ENCODE data around the gene XAGE5. TPM values are rescaled to one million over a fixed set of nuclear protein-coding genes. Genes with fewer than 3 reads are reported as not detected.

Gene XAGE5
- total and polyA plus RNA-seq, 2 experiments from 2014 or later: not detected

DNA sequence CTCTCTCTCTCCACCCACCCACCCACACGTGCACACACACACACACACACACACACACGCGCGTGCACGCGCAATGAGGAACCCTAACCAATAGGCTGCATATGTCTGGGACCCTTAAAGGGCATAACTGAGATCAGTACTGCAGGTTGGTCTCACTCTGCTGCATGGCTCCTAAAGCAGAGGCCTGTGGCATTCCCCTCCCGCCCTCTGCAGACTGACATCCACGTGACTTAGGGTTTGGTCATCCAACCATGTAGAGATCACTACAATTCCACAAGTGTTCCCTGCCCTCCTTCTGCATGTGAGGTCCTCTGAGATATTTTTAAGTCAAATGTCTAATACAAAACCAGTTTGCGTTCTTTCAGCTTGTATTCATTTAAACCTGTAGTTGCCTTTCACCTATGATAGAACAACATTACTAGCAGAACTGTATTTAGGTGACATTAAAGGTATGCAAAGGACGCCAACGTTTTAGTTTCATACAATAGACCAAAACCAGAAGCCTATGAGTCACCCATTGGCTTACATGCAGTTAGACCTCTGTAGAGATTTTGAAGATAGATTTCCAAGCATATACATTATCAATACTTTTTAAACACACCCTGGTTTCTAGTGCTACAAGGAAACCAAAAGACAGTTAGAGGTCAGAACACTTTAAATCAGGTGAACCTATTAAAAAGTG is 10.1 kb downstream of the XAGE5 start (continued):
- TF ChIP-seq EZH2phosphoT487 (IDR thresholded peaks at IDR 0.05; ENCODE audit: unreplicated experiment): no peak
- TF ChIP-seq JUNB (IDR thresholded peaks at IDR 0.05; ENCODE audit: unreplicated experiment): no peak
- no peak for TF ChIP-seq ZNF331 (CRISPR knock-in tag; IDR thresholded peaks at IDR 0.05; ENCODE audit: low read depth)
- TF ChIP-seq POLR2AphosphoS5 (IDR thresholded peaks at IDR 0.05; ENCODE audit: low read depth): no peak
- TF ChIP-seq NANOG (IDR thresholded peaks at IDR 0.05; ENCODE audit: borderline replicate concordance): no peak
- no peak for TF ChIP-seq STAT1 (IDR thresholded peaks at IDR 0.05; ENCODE audit: unreplicated experiment)
- no peak for TF ChIP-seq CREB1 (CRISPR knock-in tag; IDR thresholded peaks at IDR 0.05; ENCODE audit: low read depth)
- no peak for TF ChIP-seq EZH2 (IDR thresholded peaks at IDR 0.05; ENCODE audit: low read depth, unreplicated experiment)

DNA sequence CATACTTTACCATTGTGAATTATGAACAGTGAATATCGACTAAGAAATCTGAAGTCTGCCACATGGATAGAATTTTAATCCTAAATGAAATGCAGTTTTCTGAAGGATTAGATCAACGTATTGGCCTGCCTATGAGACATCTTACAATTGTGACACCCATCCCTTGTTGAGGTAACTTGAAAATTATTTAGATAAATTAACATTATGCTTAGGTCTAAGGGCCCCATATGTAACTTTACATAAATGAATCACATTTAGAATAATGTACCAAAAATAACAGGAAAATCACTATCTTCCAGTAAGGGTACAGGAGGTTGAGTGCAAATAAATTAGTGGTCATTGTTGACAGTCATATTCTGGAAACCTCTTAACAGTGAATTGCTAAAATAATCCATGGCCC is 13.5 kb downstream of the XAGE5 start:
- no peak overlapping the region for H3K4me3 ChIP-seq
- no peaks in the 10 kb centered on the region for H3K36me3 ChIP-seq (ENCODE audit: insufficient read depth)
- no peaks in the 10 kb centered on the region for H3F3A ChIP-seq (replicated peaks; ENCODE audit: low read depth)
- no peak overlapping the region for H3K4me2 ChIP-seq
- no peaks in the 10 kb centered on the region for H3K27me3 ChIP-seq (ENCODE audit: insufficient read depth)
- no peak overlapping the region for H3K27ac ChIP-seq (ENCODE audit: low read depth)
- no peak for DNase-seq (ENCODE audit: low spot score)
- no peaks in the 10 kb centered on the region for H3K79me2 ChIP-seq (replicated peaks; ENCODE audit: insufficient read depth)
- H4K20me1 ChIP-seq (replicated peaks; ENCODE audit: insufficient read depth): no peaks in the 10 kb centered on the region
- TF ChIP-seq, protein P1, sequence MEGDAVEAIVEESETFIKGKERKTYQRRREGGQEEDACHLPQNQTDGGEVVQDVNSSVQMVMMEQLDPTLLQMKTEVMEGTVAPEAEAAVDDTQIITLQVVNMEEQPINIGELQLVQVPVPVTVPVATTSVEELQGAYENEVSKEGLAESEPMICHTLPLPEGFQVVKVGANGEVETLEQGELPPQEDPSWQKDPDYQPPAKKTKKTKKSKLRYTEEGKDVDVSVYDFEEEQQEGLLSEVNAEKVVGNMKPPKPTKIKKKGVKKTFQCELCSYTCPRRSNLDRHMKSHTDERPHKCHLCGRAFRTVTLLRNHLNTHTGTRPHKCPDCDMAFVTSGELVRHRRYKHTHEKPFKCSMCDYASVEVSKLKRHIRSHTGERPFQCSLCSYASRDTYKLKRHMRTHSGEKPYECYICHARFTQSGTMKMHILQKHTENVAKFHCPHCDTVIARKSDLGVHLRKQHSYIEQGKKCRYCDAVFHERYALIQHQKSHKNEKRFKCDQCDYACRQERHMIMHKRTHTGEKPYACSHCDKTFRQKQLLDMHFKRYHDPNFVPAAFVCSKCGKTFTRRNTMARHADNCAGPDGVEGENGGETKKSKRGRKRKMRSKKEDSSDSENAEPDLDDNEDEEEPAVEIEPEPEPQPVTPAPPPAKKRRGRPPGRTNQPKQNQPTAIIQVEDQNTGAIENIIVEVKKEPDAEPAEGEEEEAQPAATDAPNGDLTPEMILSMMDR (conservative IDR thresholded peaks at IDR 0.05; ENCODE audit: low read depth in 2 of 2): no peak
- Mint-ChIP-seq H3K4me1 (no peaks in the 10 kb centered on the region), H3K27me3 (ENCODE audit: insufficient read depth, low read depth, poor library complexity) (peaks cover 2% of the 10 kb centered on the region), H3K27ac (no peak overlapping the region), H3K36me3 (ENCODE audit: low read depth) (no peaks in the 10 kb centered on the region), H3K9me3 (peaks cover 9% of the 10 kb centered on the region; the same call in 2 of the 3 replicates), H3K4me3 (no peak overlapping the region)
- no peak for ATAC-seq
- H3K4me1 ChIP-seq (ENCODE audit: insufficient read depth): no peaks in the 10 kb centered on the region
- no peak overlapping the region for H2AFZ ChIP-seq
- no peaks in the 10 kb centered on the region for H3K9me2 ChIP-seq (ENCODE audit: insufficient read depth)

DNA sequence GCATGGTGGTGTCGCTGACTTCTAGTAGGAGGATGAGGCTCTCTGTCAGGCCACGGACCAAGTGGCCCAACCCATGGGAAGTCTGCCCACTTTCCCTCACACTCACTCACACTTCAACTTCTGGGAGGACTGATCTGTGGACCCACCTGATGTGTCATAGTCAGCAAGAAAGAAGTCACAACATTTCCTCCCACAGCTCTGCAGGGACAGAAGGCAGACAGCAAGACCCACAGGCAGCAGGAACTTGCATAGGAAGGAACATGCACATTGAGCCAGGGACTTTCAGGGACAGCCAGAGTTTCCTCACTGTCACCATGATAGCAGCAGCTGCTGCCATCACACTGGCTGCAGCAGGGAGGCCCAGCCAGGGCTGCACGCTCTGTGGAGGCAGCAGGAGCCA is 19.5 kb downstream of the XAGE5 start:
- no peak overlapping the region for H3K4me3 Mint-ChIP-seq
- no peaks in the 10 kb centered on the region for H3K27me3 Mint-ChIP-seq (ENCODE audit: insufficient read depth, low read depth, poor library complexity)
- no peak overlapping the region for H3K4me3 ChIP-seq
- H3K36me3 ChIP-seq (ENCODE audit: insufficient read depth): no peaks in the 10 kb centered on the region
- DNase-seq (ENCODE audit: low spot score): no peak
- H2AFZ ChIP-seq: no peak overlapping the region
- no peaks in the 10 kb centered on the region for H3K79me2 ChIP-seq (replicated peaks; ENCODE audit: insufficient read depth)
- peaks cover 9% of the 10 kb centered on the region; the same call in 2 of the 3 replicates for H3K9me3 Mint-ChIP-seq
- no peaks in the 10 kb centered on the region for H3K27me3 ChIP-seq (ENCODE audit: insufficient read depth)
- H3K36me3 Mint-ChIP-seq (ENCODE audit: low read depth): no peaks in the 10 kb centered on the region
- H3K4me2 ChIP-seq: no peak overlapping the region
- no peaks in the 10 kb centered on the region for H3F3A ChIP-seq (replicated peaks; ENCODE audit: low read depth)
- no peak overlapping the region for H3K27ac Mint-ChIP-seq
- H3K4me1 Mint-ChIP-seq: no peaks in the 10 kb centered on the region
- ATAC-seq: no peak
- no peaks in the 10 kb centered on the region for H4K20me1 ChIP-seq (replicated peaks; ENCODE audit: insufficient read depth)
- no peaks in the 10 kb centered on the region for H3K9me2 ChIP-seq (ENCODE audit: insufficient read depth)
- H3K4me1 ChIP-seq (ENCODE audit: insufficient read depth): no peaks in the 10 kb centered on the region
- no peak overlapping the region for H3K27ac ChIP-seq (ENCODE audit: low read depth)
- TF ChIP-seq EZH2 (IDR thresholded peaks at IDR 0.05; ENCODE audit: low read depth, unreplicated experiment) (no peak), STAT1 (IDR thresholded peaks at IDR 0.05; ENCODE audit: unreplicated experiment) (no peak), ZNF331 (CRISPR knock-in tag; IDR thresholded peaks at IDR 0.05; ENCODE audit: low read depth) (no peak), JUNB (IDR thresholded peaks at IDR 0.05; ENCODE audit: unreplicated experiment) (no peak), POLR2AphosphoS5 (IDR thresholded peaks at IDR 0.05; ENCODE audit: low read depth) (no peak), ZNF114 (CRISPR knock-in tag; IDR thresholded peaks at IDR 0.05) (no peak), CREB1 (CRISPR knock-in tag; IDR thresholded peaks at IDR 0.05; ENCODE audit: low read depth) (no peak), NANOG (IDR thresholded peaks at IDR 0.05; ENCODE audit: borderline replicate concordance) (no peak), EZH2phosphoT487 (IDR thresholded peaks at IDR 0.05; ENCODE audit: unreplicated experiment) (no peak)
- TF ChIP-seq, protein P2, sequence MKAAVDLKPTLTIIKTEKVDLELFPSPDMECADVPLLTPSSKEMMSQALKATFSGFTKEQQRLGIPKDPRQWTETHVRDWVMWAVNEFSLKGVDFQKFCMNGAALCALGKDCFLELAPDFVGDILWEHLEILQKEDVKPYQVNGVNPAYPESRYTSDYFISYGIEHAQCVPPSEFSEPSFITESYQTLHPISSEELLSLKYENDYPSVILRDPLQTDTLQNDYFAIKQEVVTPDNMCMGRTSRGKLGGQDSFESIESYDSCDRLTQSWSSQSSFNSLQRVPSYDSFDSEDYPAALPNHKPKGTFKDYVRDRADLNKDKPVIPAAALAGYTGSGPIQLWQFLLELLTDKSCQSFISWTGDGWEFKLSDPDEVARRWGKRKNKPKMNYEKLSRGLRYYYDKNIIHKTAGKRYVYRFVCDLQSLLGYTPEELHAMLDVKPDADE (IDR thresholded peaks at IDR 0.05): no peak
- TF ChIP-seq, protein P1 (conservative IDR thresholded peaks at IDR 0.05; ENCODE audit: low read depth in 2 of 2): no peak
- TF ChIP-seq, protein P3, sequence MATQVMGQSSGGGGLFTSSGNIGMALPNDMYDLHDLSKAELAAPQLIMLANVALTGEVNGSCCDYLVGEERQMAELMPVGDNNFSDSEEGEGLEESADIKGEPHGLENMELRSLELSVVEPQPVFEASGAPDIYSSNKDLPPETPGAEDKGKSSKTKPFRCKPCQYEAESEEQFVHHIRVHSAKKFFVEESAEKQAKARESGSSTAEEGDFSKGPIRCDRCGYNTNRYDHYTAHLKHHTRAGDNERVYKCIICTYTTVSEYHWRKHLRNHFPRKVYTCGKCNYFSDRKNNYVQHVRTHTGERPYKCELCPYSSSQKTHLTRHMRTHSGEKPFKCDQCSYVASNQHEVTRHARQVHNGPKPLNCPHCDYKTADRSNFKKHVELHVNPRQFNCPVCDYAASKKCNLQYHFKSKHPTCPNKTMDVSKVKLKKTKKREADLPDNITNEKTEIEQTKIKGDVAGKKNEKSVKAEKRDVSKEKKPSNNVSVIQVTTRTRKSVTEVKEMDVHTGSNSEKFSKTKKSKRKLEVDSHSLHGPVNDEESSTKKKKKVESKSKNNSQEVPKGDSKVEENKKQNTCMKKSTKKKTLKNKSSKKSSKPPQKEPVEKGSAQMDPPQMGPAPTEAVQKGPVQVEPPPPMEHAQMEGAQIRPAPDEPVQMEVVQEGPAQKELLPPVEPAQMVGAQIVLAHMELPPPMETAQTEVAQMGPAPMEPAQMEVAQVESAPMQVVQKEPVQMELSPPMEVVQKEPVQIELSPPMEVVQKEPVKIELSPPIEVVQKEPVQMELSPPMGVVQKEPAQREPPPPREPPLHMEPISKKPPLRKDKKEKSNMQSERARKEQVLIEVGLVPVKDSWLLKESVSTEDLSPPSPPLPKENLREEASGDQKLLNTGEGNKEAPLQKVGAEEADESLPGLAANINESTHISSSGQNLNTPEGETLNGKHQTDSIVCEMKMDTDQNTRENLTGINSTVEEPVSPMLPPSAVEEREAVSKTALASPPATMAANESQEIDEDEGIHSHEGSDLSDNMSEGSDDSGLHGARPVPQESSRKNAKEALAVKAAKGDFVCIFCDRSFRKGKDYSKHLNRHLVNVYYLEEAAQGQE (IDR thresholded peaks at IDR 0.05; ENCODE audit: unreplicated experiment): no peak

Measured in GM23338 (cell line).